B cell (primary cell): ENCODE results near the gene KMT2C. TPM values are rescaled to one million over a fixed set of nuclear protein-coding genes. Genes with fewer than 3 reads are reported as not detected.
"Not testable (repeated sequence)": the region's sequence is repeated elsewhere in the genome, so short reads cannot be mapped to it uniquely, and the experiment has no call there.

Experiments used
- ATAC-seq: fragments of 200-7000 bp; cut with Tn5 transposase; one replicate; pipeline ENCODE4 v1.10.0; 2021; ENCODE audit warnings: low read depth, mild to moderate bottlenecking, moderate number of reproducible peaks, moderate library complexity
- CTCF ChIA-PET: fragments of 350-600 bp; sonication (Branson Sonifier 250); formaldehyde crosslinking; loops from one replicate; lab custom pipeline; 2021; ENCODE audit warnings: antibody characterized with exemption, inconsistent platforms; lab: Charles Lee
- POLR2A ChIA-PET: fragments of 350-600 bp; sonication (Branson Sonifier 250); formaldehyde crosslinking; loops from one replicate; lab custom pipeline; 2021; ENCODE audit warnings: antibody characterized with exemption; lab: Charles Lee
- DNase-seq: peaks from one replicate; pipeline ENCODE4 v3.0.0; 2013
- H2AFZ ChIP-seq: 2 replicates; pipeline ENCODE4 v1.6.1; 2012; ENCODE audit warnings: mild to moderate bottlenecking, low read depth, low read length; ENCODE audit not compliant: insufficient read depth, poor library complexity, severe bottlenecking
- H3K27ac ChIP-seq, 2 donors: 1 replicate in 1 of 2; 2 replicates in 1 of 2; pipeline ENCODE4 v1.5.1; 2012 to 2013; ENCODE audit warnings: low read length in 2 of 2, mild to moderate bottlenecking in 2 of 2, moderate library complexity in 1 of 2
- H3K27me3 ChIP-seq, 4 experiments: fragments of 200-600 bp in 1 of 4; sonication (generic) in 1 of 4; replicated peaks in 1 of 4; 1 replicate in 2 of 4; 2 replicates in 2 of 4; pipeline versions ENCODE4 v1.6.1 to v1.7.0; 2013 to 2016; ENCODE audit warnings: low read length in 3 of 4, mild to moderate bottlenecking in 2 of 4, mixed read lengths in 1 of 4, moderate library complexity in 1 of 4; ENCODE audit not compliant: insufficient read depth in 4 of 4, control insufficient read depth in 3 of 4; ENCODE audit errors: control extremely low read depth in 1 of 4
- H3K36me3 ChIP-seq, 2 experiments: replicated peaks in 1 of 2; 1 replicate in 1 of 2; 2 replicates in 1 of 2; pipeline versions ENCODE4 v1.6.1 to v1.7.1; 2013; ENCODE audit warnings: low read length in 1 of 2; ENCODE audit not compliant: insufficient read depth in 2 of 2, control insufficient read depth in 1 of 2; ENCODE audit errors: control extremely low read depth in 1 of 2, extremely low read depth in 1 of 2
- H3K4me1 ChIP-seq, 2 donors: fragments of 200-600 bp in 1 of 2; sonication (generic) in 1 of 2; 1 replicate in 1 of 2; 2 replicates in 1 of 2; pipeline versions ENCODE4 v1.5.1 to v1.6.1; 2013 to 2017; ENCODE audit warnings: low read length in 2 of 2; ENCODE audit not compliant: control insufficient read depth in 2 of 2, insufficient read depth in 2 of 2
- H3K4me2 ChIP-seq: replicated peaks from 2 replicates; pipeline ENCODE3; 2012; ENCODE audit warnings: mild to moderate bottlenecking, low read depth, low read length; ENCODE audit not compliant: poor library complexity, severe bottlenecking
- H3K4me3 ChIP-seq, 5 experiments: fragments of 200-600 bp in 1 of 5; sonication (generic) in 1 of 5; 1 replicate in 3 of 5; 2 replicates in 2 of 5; pipeline versions ENCODE4 v1.5.1 to v1.7.0; 2011 to 2016; ENCODE audit warnings: low read length in 4 of 5, mild to moderate bottlenecking in 4 of 5, low read depth in 2 of 5, control low read depth in 1 of 5, moderate library complexity in 1 of 5; ENCODE audit not compliant: insufficient read depth in 1 of 5; ENCODE audit errors: control extremely low read depth in 1 of 5, extremely low read depth in 1 of 5
- H3K79me2 ChIP-seq: fragments of 200-600 bp; sonication (generic); one replicate; pipeline ENCODE4 v1.6.0; 2016; ENCODE audit warnings: low read length; ENCODE audit not compliant: control insufficient read depth, insufficient read depth
- H3K9ac ChIP-seq: fragments of 200-600 bp; sonication (generic); 2 replicates; pipeline ENCODE4 v1.6.1; 2017; ENCODE audit warnings: mild to moderate bottlenecking, low read length, moderate library complexity
- H3K9me3 ChIP-seq, 3 donors: one replicate each; pipeline versions ENCODE4 v1.6.1 to v1.7.1; 2013; ENCODE audit warnings: low read length in 2 of 3; ENCODE audit not compliant: control insufficient read depth in 2 of 3, insufficient read depth in 1 of 3; ENCODE audit errors: control extremely low read depth in 1 of 3
- H4K20me1 ChIP-seq: 2 replicates; pipeline ENCODE4 v1.6.0; 2012; ENCODE audit warnings: mild to moderate bottlenecking, low read length; ENCODE audit not compliant: insufficient read depth, control insufficient read depth, poor library complexity, severe bottlenecking
- H3K27ac Mint-ChIP-seq: one replicate; pipeline ENCODE4 v1.8.0; 2021; ENCODE audit warnings: mixed read lengths
- H3K27me3 Mint-ChIP-seq: one replicate; pipeline ENCODE4 v1.8.0; 2021; ENCODE audit warnings: mixed read lengths
- H3K4me1 Mint-ChIP-seq: one replicate; pipeline ENCODE4 v1.8.0; 2021; ENCODE audit warnings: mixed read lengths
- H3K4me3 Mint-ChIP-seq: one replicate; pipeline ENCODE4 v1.8.0; 2021; ENCODE audit warnings: mixed read lengths
- H3K9me3 Mint-ChIP-seq: one replicate; pipeline ENCODE4 v1.8.0; 2022; ENCODE audit warnings: mixed read lengths; ENCODE audit not compliant: insufficient read depth
- CTCF ChIP-seq: fragments of 200-600 bp; IDR thresholded peaks from one replicate; pipeline ENCODE4 v1.8.0; 2022; ENCODE audit warnings: antibody characterized with exemption, mild to moderate bottlenecking
- EZH2 ChIP-seq: IDR thresholded peaks from 2 replicates; pipeline ENCODE4 v1.6.1; 2012; ENCODE audit warnings: borderline replicate concordance, low read depth, mild to moderate bottlenecking, moderate library complexity, low read length; ENCODE audit not compliant: insufficient read depth, poor library complexity, severe bottlenecking
- whole genome bisulfite sequencing: methylation state at CpG from one replicate; pipeline ENCODE4 v1.1.5; 2013; ENCODE audit warnings: missing lambda C conversion rate; ENCODE audit not compliant: insufficient coverage; 5-methylcytosine and 5-hydroxymethylcytosine counted together
- intact Hi-C: fragments of 100-400 bp; cut with micrococcal nuclease; formaldehyde crosslinking; loops from one replicate; pipeline ENCODE4 v1.10.0; 2022
- polyA plus RNA-seq: library from polyadenylated mRNA; depleted of rRNA; stranded (reverse); fragments of >200 nt; gene quantifications from 2 replicates; pipeline ENCODE4 v1.2.3, GENCODE V29; 2012
- total RNA-seq, 2 donors: library from RNA; stranded (reverse); fragments of 120-200 nt in 1 of 2; gene quantifications; 1 replicate in 1 of 2; 2 replicates in 1 of 2; pipeline versions ENCODE4 v1.2.3 to v1.2.4, GENCODE V29; 2013 to 2022

The KMT2C gene
- total and polyA plus RNA-seq, 2 donors (not counting 1 experiment from before 2014, with no cell fraction given): 14.9 to 171 TPM

DNA sequence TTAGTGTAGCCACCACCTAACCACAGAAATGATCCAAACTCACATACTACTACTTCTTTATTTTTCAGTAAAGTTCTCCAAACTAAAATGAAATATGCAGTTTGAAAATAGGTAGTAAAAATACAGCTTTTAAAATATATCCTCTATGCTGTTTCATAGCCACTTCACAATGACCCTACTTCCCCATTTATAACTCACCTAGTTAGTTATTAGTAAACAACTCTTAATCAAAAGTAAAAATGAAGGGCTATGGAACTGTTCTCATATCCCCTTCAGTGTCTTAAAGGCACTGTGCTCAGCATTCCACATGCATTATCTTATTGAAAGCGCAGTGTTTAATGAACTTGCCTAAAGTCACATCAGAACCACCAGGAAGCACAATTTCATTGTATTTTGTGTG lies 43.5 kb downstream of the KMT2C start:
- peak overlapping the region; percentile 58 for H3K4me3 Mint-ChIP-seq
- H3K4me1 Mint-ChIP-seq: peaks cover 50% of the 10 kb centered on the region

GRCh38 chr7:152386136-152386764 lies 49.6 kb downstream of the KMT2C start:
- Histone ChIP-seq H3K79me2 (peaks cover 75% of the 10 kb centered on the region), H4K20me1 (peaks cover 59% of the 10 kb centered on the region)
- ATAC-seq, H3K4me1 ChIP-seq, H3K27me3 Mint-ChIP-seq, H3K27ac ChIP-seq, H3K4me2 ChIP-seq, H3K9ac ChIP-seq, H3K27ac Mint-ChIP-seq, H3K4me3 Mint-ChIP-seq, DNase-seq, H3K9me3 ChIP-seq, H3K36me3 ChIP-seq, POLR2A ChIA-PET, H3K9me3 Mint-ChIP-seq, H3K4me3 ChIP-seq, H2AFZ ChIP-seq, H3K27me3 ChIP-seq, intact Hi-C loops, CTCF ChIA-PET: not testable (repeated sequence)
- H3K4me1 Mint-ChIP-seq: peaks cover 17% of the 10 kb centered on the region
- 78% methylated on average over 2 of the region's 5 CpGs for WGBS

More for the DNA sequence above, 43.5 kb downstream of the KMT2C start:
- TF ChIP-seq EZH2 (no peak), CTCF (no peak)
- Histone ChIP-seq H3K36me3 (no peaks in the 10 kb centered on the region), H3K4me2 (no peak overlapping the region), H3K79me2 (peaks cover 98% of the 10 kb centered on the region), H3K9ac (no peak overlapping the region), H3K27me3 (no peaks in the 10 kb centered on the region), H3K9me3 (peaks cover 0 to 5% (median 0%) of the 10 kb centered on the region in 3 donors), H3K27ac (no peak overlapping the region), H4K20me1 (peaks cover 70% of the 10 kb centered on the region), H3K4me1 (peaks cover 1 to 13% of the 10 kb centered on the region in 2 donors), H2AFZ (no peak overlapping the region), H3K4me3 (no peak overlapping the region)
- CTCF ChIA-PET: no interaction called here
- POLR2A ChIA-PET: no interaction called here
- intact Hi-C loops: no loop called here
- no CpG with 5 or more reads among the region's 1 CpG for WGBS
- Mint-ChIP-seq H3K27ac (peak overlapping the region; percentile 32), H3K9me3 (no peaks in the 10 kb centered on the region), H3K27me3 (no peaks in the 10 kb centered on the region)
- no peak for ATAC-seq
- DNase-seq: no peak

DNA sequence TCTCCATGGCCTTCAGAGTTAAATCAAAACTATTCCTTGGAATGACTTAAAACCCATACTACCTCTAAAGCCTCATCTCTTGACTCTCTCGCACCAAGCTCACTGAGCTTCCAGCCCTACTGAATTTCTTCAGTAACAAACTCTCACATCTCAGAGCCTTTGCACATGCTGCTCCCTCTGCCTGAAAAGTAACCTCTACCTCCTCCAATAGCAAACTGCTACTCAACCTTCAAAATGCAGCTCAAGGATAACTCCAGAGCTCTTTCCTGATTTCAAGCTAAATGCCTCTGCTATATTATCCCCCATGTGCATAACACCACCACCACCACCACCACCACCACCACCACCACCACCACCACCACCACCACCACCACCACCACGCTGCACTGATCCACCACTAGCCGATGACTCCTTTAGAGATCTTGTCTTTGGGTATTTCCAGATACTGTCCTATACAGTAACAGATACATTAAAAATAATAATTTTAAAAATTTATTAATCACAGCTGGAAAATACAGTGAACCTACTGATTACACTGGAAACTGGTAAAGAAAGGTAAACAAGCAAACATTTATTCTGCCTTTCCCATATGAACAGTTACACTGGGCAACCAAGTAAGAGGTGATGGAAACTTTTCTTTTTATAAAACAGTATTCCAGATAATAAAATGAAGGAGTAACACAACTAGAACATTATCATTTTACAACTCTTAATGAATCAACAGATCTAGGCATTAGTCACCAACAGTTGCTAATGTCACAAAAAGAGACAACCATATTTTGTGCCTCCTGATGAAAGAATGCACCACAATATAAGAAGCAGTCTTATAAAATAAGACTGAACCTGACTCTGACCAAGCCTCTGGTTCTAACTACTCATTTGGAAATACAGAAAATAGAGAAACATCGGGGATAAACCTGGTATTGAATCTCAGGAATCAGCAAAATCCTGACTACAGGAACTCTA lies 51.3 kb downstream of the KMT2C start:
- CTCF ChIA-PET, H3K4me3 ChIP-seq, H3K9ac ChIP-seq, H3K27ac ChIP-seq, H3K4me2 ChIP-seq, DNase-seq, H2AFZ ChIP-seq, ATAC-seq, H3K9me3 ChIP-seq, H3K27ac Mint-ChIP-seq, H3K36me3 ChIP-seq, H3K9me3 Mint-ChIP-seq, H3K27me3 Mint-ChIP-seq, H3K4me1 ChIP-seq, H3K27me3 ChIP-seq, intact Hi-C loops, H3K4me3 Mint-ChIP-seq: not testable (repeated sequence)
- WGBS: 87% methylated on average over 1 of the region's 4 CpGs
- Histone ChIP-seq H4K20me1 (peaks cover 62% of the 10 kb centered on the region), H3K79me2 (peaks cover 76% of the 10 kb centered on the region)
- H3K4me1 Mint-ChIP-seq: peaks cover 16% of the 10 kb centered on the region
- POLR2A ChIA-PET: interaction anchor here (0.5 kb wide), 1 partner anchor 128 kb away, joined by 3 read pairs; no protein-coding TSS in a partner anchor
